Measurements from ENCODE around the gene HBD.

- TF ChIP-seq GATA3 (IDR thresholded peaks at IDR 0.05; ENCODE audit: low read depth, low read length) (no peak), GATA2 (IDR thresholded peaks at IDR 0.05; ENCODE audit: low read depth, low read length) (no peak)
These were observed 45.3 kb upstream of the HBD start for GRCh38 chr11:5279471-5280090.
